Inflammatory macrophage (primary cell): ENCODE measurements around the gene GCN1.
"Not testable (repeated sequence)": the region's sequence is repeated elsewhere in the genome, so short reads cannot be mapped to it uniquely, and the experiment has no call there.

ENCODE experiments used
- DNase-seq, 2 donors: peaks; one replicate each; pipeline ENCODE4 v3.0.0-alpha.2; 2020 to 2022

Gene GCN1

GRCh38 chr12:120213182-120213581, 18.7 kb upstream of the GCN1 start:
- DNase-seq: not testable (repeated sequence)

DNA sequence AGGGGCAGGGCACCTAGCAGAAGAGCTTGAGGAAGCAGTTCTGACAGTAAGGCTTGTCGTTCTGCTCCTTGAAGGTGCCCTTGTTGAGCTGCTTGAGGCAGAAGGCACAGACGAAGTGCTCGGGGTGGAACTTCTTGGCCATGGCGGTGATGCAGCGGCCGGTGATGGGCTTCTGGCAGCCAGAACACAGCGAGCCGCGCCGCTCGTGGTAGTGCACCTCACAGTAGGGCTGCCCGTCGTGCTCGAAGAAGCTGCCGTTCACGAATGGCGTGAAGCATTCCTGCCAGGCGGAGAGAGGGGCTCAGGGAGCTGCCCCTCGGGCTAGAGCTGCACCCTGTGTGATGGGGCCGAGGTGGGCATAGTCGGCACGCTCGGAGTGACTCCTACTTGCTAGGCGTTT, 17.8 kb upstream of the GCN1 start:
- no peak for DNase-seq

DNA sequence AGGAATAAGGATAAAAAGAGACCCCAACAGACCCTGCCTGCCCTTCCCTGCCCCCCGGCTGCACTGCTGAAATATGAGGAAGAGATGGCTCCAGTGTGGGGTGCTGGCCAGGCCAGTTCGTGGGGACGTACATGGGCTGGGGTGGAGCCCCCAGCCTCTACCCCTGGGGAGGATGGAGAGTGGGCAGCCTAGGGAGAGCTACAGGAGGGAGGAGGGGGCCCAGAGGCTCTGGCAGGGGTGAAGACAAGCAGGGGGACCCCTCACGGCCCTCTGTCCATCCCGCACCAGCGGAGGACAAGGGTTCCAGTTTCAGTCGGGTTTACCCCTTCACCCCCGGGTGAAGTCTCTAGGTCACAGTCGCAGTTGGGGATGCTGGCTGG, 17.4 kb upstream of the GCN1 start:
- no peak for DNase-seq

DNA sequence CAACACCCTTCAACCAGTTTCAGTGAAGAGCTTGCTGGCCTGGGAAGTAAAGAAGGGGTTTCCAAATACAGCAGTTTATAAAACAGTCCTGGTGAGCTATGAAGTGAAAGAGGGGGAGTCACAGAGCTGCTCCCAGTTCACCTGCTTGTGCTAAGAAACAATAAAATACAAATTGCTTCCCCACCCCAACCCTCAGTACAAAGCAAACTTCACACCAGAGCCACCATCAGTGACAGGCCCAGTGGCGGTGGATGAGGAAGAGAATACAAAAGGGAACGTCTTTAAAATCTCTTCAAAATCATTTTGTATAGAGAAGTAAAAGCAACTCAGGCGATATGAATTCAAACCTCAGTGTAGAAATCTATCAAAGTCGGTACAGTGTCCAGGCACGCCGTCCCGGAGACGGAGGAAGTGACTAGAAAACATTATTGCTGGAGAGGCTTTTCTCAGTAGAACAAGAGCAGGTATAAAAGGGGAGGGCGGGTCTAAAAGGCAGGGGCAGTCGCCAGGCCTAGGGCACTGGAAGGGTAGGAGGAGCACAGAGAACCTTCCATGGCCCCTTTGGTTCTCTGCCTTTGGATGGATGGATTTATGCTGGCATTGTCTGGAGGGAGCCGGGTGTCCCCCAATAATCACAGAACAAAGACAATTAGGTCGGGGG, 16.9 kb upstream of the GCN1 start:
- DNase-seq: no peak

DNA sequence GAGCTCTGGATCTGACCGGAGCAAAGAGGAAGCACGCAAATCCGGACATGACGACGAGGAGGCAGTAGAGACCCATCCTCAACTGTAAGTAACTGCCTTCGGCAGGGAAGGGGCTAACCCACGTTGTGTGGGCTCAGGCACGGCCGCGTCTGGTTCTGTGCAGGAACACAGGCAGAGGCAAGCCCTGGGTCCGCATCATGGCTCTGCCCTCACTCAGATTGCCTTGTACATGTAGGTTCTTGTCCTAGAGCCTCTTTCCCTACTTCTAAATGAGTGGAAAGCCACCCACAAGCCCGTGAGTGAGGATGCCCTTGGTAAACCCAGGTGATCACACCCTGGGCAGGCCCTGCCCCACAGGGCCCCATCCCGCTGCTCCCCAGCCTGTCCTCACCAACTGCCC, 15.3 kb upstream of the GCN1 start:
- DNase-seq: no peak

- no peak for DNase-seq
Measured at GRCh38 chr12:120207227-120207626, 12.7 kb upstream of the GCN1 start.

DNA sequence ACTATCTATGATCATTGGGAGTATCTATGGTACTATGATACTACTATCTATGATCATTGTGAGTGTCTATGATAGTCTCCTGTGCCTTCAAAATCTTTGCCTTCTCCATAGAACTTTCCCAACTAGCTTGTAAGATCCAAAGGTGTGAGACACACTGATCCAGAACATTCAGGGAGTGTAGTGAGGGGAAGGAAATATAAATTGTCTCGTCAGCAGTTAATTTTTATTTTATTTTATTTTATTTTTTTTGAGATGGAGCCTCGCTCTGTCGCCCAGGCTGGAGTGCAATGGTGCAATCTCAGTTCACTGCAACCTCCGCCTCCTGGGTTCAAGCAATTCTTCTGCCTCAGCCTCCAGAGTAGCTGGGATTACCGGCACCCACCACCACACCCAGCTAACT, 12.3 kb upstream of the GCN1 start:
- not testable (repeated sequence) for DNase-seq

DNA sequence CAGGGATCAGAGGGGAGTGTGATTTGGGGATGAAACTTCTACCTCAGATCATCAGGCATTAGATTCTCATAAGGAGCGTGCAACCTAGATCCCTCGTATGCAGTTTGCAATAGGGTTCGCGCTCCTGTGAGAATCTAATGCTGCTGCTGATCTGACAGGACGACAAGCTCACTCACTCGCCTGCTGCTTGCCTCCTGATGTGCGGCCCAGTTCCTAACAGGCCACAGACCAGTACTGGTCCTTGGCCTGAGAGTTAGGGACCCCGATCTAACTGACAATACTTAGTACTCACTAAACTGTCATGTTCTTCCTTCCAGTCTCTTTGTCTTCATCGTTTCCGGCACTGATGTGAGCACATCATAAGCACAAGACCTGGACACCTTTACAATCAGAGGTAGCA, 11.7 kb upstream of the GCN1 start:
- DNase-seq: no peak

- no peak for DNase-seq
Measured at GRCh38 chr12:120204171-120204570, 9.7 kb upstream of the GCN1 start.

GRCh38 chr12:120200364-120200800, 5.9 kb upstream of the GCN1 start:
- DNase-seq: no peak

DNA sequence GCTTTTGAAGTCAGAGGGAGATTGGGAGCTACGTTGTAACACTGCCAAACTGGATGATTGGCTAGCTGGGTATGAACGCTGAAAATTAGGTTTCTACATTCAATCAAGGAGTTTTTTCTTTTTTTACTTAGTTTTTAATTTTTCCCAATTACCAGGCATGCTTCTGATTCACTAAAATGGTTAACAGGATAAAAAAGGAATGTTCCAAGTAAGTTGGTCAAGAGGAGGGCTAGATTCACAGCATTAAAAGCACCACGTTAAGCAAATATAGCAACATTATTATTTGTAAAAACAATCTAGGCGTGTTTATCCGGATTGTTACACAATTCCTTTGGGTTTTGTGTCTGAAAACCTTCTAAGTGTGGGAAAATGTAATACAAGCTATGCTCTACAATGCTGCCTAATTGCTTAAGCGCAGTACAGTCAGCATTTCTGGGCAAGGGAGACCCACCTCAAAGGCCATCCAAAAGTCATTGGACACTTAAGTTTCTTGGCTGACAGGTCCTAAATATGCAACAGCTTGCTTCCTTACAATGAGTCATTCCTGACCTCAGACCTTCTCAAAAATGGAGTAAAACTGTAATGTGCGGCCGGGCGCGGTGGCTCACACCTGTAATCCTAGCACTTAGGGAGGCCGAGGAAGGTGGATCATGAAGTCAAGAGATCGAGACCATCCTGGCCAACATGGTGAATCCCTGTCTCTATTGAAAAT, 5.2 kb upstream of the GCN1 start:
- peak; percentile 14 to 16 for DNase-seq

DNA sequence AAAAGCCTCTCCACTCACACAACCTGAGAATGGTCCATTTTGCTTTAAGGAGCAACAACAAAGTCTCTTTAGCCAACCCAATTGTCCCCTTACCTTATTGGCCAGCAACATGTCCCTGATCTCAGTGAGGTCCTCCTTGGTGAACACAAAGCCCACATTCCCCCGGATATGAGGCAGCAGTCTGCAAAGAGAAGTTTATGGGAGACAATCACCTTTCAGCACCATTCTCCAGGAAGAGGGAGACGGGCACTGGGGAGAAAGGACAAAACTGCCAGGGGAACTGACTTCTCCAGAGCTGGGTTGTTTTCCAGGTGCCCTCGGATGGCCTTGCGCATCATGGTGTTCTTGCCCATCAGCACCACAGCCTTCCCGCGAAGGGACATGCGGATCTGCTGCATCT, 4.5 kb upstream of the GCN1 start:
- DNase-seq: no peak

DNA sequence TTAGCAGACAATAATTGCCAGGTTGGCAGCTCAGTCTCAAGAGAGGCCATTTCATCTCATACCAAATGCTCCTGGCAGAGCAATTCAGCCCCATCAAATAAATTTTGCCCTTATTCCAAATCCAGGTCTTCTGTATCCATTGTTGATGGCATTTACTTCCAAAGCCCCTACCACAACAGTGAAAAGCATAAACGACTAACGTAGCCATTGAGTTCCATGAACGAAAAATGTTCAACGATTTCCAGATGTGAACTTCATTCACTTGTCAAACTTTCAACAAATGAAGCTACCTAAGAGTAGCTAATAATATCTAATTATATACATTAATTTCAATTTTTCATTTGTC, 3.0 kb upstream of the GCN1 start:
- no peak for DNase-seq

- not testable (repeated sequence) for DNase-seq
Measured at GRCh38 chr12:120196817-120197541, 2.5 kb upstream of the GCN1 start.

- no peak for DNase-seq
Measured at GRCh38 chr12:120196363-120196762, 1.8 kb upstream of the GCN1 start.

- no peak for DNase-seq
Measured at GRCh38 chr12:120194226-120194533, 335 bp downstream of the GCN1 start.

- DNase-seq: not testable (repeated sequence)
Measured at GRCh38 chr12:120193286-120193685, 1.2 kb downstream of the GCN1 start.

DNA sequence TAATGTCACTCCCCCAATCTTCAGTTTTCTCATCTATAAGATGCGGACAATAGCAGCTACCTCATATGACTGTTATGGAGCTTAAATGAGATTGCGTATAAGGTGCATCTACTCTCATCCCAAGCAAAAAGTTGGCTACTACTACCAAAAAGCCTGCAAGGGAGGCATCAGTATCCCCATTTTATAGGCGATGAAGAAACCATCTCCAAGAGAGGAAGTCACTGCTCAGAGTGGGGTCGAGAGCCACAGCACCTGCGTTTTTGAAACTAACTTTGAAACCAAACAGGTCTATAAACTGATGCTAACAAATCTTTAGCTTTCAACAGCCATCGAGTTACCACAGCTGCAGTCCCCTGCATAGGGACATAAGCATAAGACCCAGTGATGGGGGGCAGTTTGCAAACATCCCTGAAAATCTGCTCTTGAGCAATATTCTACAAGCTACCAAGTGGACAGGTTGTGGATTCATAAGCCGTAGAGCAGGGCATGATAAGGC, 3.5 kb downstream of the GCN1 start:
- no peak for DNase-seq

DNA sequence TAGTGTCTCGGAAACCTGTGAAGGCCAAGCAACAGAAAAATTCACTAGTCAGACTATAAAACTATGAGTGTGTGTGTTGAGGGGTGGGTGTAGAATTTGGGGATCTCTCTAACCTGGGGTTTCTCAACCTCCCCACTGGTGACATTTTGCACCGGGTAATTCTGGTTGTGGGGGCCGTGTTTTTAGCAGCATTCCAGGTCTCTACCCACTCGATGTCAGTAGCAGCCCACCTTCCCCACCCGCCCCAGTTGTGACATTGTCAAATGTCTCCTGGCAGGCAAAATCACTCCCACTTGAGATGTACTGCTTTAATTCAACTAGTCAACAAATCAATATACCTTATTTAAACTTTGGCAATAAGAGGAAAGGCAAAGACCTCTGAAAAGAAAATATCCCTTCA, 4.1 kb downstream of the GCN1 start:
- no peak for DNase-seq

- DNase-seq: no peak
Measured at GRCh38 chr12:120186654-120187053, 7.9 kb downstream of the GCN1 start.

DNA sequence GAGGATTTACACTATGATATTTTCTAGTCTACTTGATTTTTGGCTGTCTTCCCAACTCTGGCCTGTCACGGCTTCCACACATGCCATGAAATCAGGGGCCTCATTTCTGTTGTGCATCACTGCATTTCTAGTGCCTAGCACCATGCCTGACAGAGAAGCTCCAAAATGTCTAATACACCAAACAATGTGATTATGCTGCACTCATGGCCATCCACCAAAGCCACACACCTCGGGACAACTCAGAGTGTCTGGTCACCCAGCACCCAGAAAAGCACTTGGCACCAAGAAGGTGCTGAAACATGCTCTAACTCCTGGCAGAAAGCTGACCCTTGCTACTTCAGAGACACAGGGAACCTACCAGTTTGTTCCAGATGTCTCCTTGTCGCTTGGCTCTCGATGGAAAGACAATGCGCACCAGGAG, 11.3 kb downstream of the GCN1 start:
- DNase-seq: no peak

- DNase-seq: no peak
Measured at GRCh38 chr12:120181991-120182631, 12.4 kb downstream of the GCN1 start.

DNA sequence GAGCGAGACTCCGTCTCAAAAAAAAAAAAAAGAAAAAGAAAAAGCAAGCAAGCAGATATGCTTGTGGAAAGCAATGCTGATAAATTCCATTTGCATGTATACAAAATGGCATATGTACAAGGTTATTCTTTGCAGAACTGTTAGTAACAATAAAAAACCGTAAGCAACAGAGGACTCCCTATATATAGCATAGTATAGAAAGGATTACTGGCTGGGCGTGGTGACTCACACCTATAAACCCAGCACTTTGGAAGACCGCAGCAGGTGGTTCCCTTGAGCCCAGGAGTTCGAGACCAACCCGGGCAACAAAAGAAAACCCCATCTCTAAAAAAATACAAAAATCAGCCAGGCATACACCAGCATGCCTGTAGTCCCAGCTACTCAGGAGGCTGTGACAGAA, 13.5 kb downstream of the GCN1 start:
- DNase-seq: no peak

DNA sequence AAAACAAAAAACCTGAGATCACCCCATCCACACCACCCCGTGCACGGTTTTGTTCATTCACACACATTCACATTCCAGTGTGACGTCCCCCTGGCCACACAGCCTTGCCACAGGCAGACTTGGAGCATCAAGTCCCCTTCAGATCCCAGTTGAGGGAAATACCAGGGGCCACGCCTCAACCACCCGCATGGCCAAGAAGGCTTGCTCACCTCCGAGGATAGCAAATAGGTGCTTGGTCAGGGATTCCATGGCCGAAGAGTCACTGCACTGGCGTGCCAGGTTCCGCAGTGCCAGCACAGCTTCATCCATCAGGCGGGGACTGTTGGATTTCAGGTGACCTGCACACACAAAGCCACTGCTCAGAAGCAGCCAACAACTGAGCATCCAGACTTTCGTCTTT, 19.0 kb downstream of the GCN1 start:
- no peak for DNase-seq
